HEK293 (cell line): Measurements from ENCODE around the gene PNPLA2.

Experiments
- CTCF ChIA-PET: fragments of 350-600 bp; formaldehyde crosslinking; extraction: SDS; loops from one replicate; lab custom pipeline; 2021; ENCODE audit warnings: antibody characterized with exemption; lab: Yijun Ruan, JAX
- POLR2A ChIA-PET: fragments of 300-600 bp; formaldehyde crosslinking; extraction: SDS; loops from one replicate; lab custom pipeline; 2020; ENCODE audit warnings: antibody characterized with exemption, inconsistent platforms; lab: Yijun Ruan, JAX
- H3K27ac ChIP-seq: fragments of 200-500 bp; sonication (Bioruptor generic); 2 replicates; pipeline ENCODE4 v1.5.1; 2014; ENCODE audit warnings: low read depth, low read length, control low read depth, inconsistent platforms; ENCODE audit errors: extremely low read depth
- H3K36me3 ChIP-seq, 2 experiments: fragments of 200-500 bp in 1 of 2; sonication (Bioruptor generic) in 1 of 2; 1 replicate in 1 of 2; 2 replicates in 1 of 2; pipeline ENCODE4 v1.5.1; 2014 to 2017; ENCODE audit warnings: inconsistent platforms in 2 of 2, low read length in 2 of 2; ENCODE audit not compliant: control insufficient read depth in 2 of 2, insufficient read depth in 1 of 2
- H3K4me1 ChIP-seq: fragments of 200-500 bp; sonication (Bioruptor generic); 2 replicates; pipeline ENCODE4 v1.5.1; 2014; ENCODE audit warnings: mild to moderate bottlenecking, low read length, inconsistent platforms; ENCODE audit not compliant: control insufficient read depth, insufficient read depth
- H3K4me3 ChIP-seq: 2 replicates; pipeline ENCODE4 v1.5.1; 2011; ENCODE audit warnings: low read depth, mild to moderate bottlenecking, control low read depth, low read length, moderate library complexity
- H3K9me3 ChIP-seq: fragments of 200-500 bp; sonication (Bioruptor generic); 2 replicates; pipeline ENCODE4 v1.5.1; 2014; ENCODE audit warnings: low read depth, low read length, inconsistent platforms; ENCODE audit not compliant: control insufficient read depth, insufficient read depth
- FEZF1 ChIP-seq: fragments of 450-650 bp; formaldehyde crosslinking; IDR thresholded peaks from 2 replicates; pipeline ENCODE4 v1.5.1; 2016; ENCODE audit warnings: missing biosample characterization, missing genetic modification characterization
- GLIS1 ChIP-seq: fragments of 450-650 bp; formaldehyde crosslinking; IDR thresholded peaks from 2 replicates; pipeline ENCODE4 v1.5.1; 2016; ENCODE audit warnings: missing biosample characterization, missing genetic modification characterization
- KLF17 ChIP-seq: fragments of 450-650 bp; formaldehyde crosslinking; IDR thresholded peaks from 2 replicates; pipeline ENCODE4 v1.5.1; 2016; ENCODE audit warnings: missing biosample characterization, missing genetic modification characterization
- PRDM4 ChIP-seq: fragments of 450-650 bp; formaldehyde crosslinking; IDR thresholded peaks from 2 replicates; pipeline ENCODE4 v1.5.1; 2017; ENCODE audit warnings: missing biosample characterization, missing genetic modification characterization
- ZBTB20 ChIP-seq: fragments of 450-650 bp; formaldehyde crosslinking; IDR thresholded peaks from 2 replicates; pipeline ENCODE4 v1.5.1; 2016; ENCODE audit warnings: missing biosample characterization, missing genetic modification characterization
- ZEB2 ChIP-seq: fragments of 450-650 bp; formaldehyde crosslinking; IDR thresholded peaks from 2 replicates; pipeline ENCODE4 v1.5.1; 2016; ENCODE audit warnings: missing biosample characterization, missing genetic modification characterization
- ZFP69B ChIP-seq: fragments of 450-650 bp; formaldehyde crosslinking; IDR thresholded peaks from 2 replicates; pipeline ENCODE4 v1.5.1; 2016; ENCODE audit warnings: missing biosample characterization, missing genetic modification characterization
- ZNF223 ChIP-seq: fragments of 450-650 bp; formaldehyde crosslinking; IDR thresholded peaks from 2 replicates; pipeline ENCODE4 v1.5.1; 2016; ENCODE audit warnings: missing biosample characterization, missing genetic modification characterization
- ZNF23 ChIP-seq: fragments of 450-650 bp; formaldehyde crosslinking; IDR thresholded peaks from 2 replicates; pipeline ENCODE4 v1.5.1; 2016; ENCODE audit warnings: missing biosample characterization, missing genetic modification characterization, borderline replicate concordance
- ZNF335 ChIP-seq: fragments of 450-650 bp; formaldehyde crosslinking; conservative IDR thresholded peaks from 2 replicates; pipeline ENCODE4 v1.5.1; 2016; ENCODE audit warnings: missing biosample characterization, missing genetic modification characterization
- ZNF354C ChIP-seq: fragments of 450-650 bp; formaldehyde crosslinking; IDR thresholded peaks from 2 replicates; pipeline ENCODE4 v1.5.1; 2016; ENCODE audit warnings: missing biosample characterization, missing genetic modification characterization, low read depth, borderline replicate concordance
- ZNF610 ChIP-seq: fragments of 450-650 bp; formaldehyde crosslinking; IDR thresholded peaks from 2 replicates; pipeline ENCODE4 v1.5.1; 2016; ENCODE audit warnings: missing biosample characterization, missing genetic modification characterization, borderline replicate concordance
- ZNF629 ChIP-seq: fragments of 450-650 bp; formaldehyde crosslinking; IDR thresholded peaks from 2 replicates; pipeline ENCODE4 v1.5.1; 2017; ENCODE audit warnings: missing biosample characterization, missing genetic modification characterization
- ZNF76 ChIP-seq: fragments of 450-650 bp; formaldehyde crosslinking; IDR thresholded peaks from 2 replicates; pipeline ENCODE4; 2016; ENCODE audit warnings: low read depth, missing biosample characterization, missing genetic modification characterization, borderline replicate concordance
- ZNF843 ChIP-seq: fragments of 450-650 bp; formaldehyde crosslinking; IDR thresholded peaks from 2 replicates; pipeline ENCODE4 v1.5.1; 2016; ENCODE audit warnings: missing biosample characterization, missing genetic modification characterization
- TF ChIP-seq, protein P1 (sequence below): fragments of 450-650 bp; formaldehyde crosslinking; IDR thresholded peaks from 2 replicates; pipeline ENCODE4 v1.5.1; 2016; ENCODE audit warnings: missing biosample characterization, missing genetic modification characterization
- TF ChIP-seq, protein P2 (sequence below): fragments of 450-650 bp; formaldehyde crosslinking; IDR thresholded peaks from 2 replicates; pipeline ENCODE4 v1.5.1; 2016; ENCODE audit warnings: missing biosample characterization, missing genetic modification characterization
- TF ChIP-seq, protein P3 (sequence below): fragments of 450-650 bp; formaldehyde crosslinking; IDR thresholded peaks from 2 replicates; pipeline ENCODE4 v1.5.1; 2016; ENCODE audit warnings: missing biosample characterization, missing genetic modification characterization, low read depth
- TF ChIP-seq, protein P4 (sequence below): fragments of 450-650 bp; formaldehyde crosslinking; IDR thresholded peaks from 2 replicates; pipeline ENCODE4 v1.5.1; 2016; ENCODE audit warnings: missing biosample characterization, missing genetic modification characterization
- TF ChIP-seq, protein P5 (sequence below): fragments of 450-650 bp; IDR thresholded peaks from 2 replicates; pipeline ENCODE4 v1.5.1; 2018; ENCODE audit warnings: missing biosample characterization, mild to moderate bottlenecking, missing genetic modification characterization
- TF ChIP-seq, protein P6 (sequence below): fragments of 450-650 bp; formaldehyde crosslinking; IDR thresholded peaks from 2 replicates; pipeline ENCODE4 v1.5.1; 2017; ENCODE audit warnings: missing biosample characterization, missing genetic modification characterization

The PNPLA2 gene

GRCh38 chr11:803467-803742 lies 15.3 kb upstream of the PNPLA2 start (continued):
- TF ChIP-seq ZNF843 (tag by site-specific recombination) (no peak), ZNF23 (no peak), GLIS1 (tag by site-specific recombination) (no peak), PRDM4 (tag by site-specific recombination) (no peak)
- TF ChIP-seq, protein P1, sequence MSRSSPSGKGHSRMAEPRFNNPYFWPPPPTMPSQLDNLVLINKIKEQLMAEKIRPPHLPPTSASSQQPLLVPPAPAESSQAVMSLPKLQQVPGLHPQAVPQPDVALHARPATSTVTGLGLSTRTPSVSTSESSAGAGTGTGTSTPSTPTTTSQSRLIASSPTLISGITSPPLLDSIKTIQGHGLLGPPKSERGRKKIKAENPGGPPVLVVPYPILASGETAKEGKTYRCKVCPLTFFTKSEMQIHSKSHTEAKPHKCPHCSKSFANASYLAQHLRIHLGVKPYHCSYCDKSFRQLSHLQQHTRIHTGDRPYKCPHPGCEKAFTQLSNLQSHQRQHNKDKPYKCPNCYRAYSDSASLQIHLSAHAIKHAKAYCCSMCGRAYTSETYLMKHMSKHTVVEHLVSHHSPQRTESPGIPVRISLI (tag by site-specific recombination): no peak

DNA sequence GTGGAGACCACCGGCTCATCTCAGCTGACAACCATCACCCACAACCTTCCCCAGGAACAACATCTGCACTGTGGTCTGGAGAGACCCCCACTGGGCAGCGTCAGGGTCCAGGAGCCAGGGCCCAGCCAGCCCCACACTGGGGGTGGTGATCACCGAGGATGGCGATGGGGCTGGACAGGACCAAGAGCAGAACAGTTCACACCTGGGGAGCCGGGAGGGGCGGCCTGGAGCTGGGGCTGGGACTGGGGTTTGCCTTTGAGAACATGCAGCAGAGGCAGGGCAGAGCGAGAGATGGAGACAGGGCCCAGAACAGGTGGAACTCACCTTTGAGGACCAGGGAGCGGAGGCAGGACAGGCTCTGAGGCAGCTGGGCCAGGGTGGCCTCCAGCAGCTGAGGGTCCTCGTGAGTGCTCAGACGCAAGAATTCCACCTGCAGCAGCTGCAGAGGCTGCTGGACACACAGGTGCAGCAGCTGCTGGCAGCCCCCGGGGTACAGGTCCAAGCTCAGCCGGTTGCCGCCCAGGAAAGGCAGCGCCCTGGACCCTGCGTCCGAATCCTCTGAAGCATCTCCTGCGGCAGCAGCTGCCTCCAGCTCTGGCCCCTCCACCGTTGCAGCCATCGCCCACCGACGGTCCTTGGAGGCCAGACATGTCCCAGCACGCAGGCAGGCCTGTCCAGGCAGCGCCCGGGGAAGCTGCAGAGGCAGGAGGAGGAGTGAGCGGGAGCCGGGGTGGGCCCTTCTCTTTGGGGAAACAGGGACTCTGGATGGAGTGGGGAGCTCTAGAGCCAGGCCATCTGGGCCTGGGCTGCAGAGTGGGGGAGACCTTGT lies 14.7 kb upstream of the PNPLA2 start:
- Histone ChIP-seq H3K27ac (peak overlapping the region; percentile 81), H3K4me3 (peak overlapping the region; percentile 60), H3K4me1 (no peaks in the 10 kb centered on the region), H3K9me3 (no peaks in the 10 kb centered on the region), H3K36me3 (peaks cover 0 to 52% of the 10 kb centered on the region in 2 experiments; a peak in 1 of 3 replicates)
- CTCF ChIA-PET: interaction anchor here (1.0 to 1.1 kb wide), 2 partner anchors 15 to 35 kb away, joined by 3 read pairs; no protein-coding TSS in a partner anchor
- POLR2A ChIA-PET: interaction anchor here (0.6 to 5.2 kb wide), 5 partner anchors 14 to 588 kb away, joined by 3 to 42 read pairs (median 3); partner anchors contain the start of gene PNPLA2
- TF ChIP-seq, protein P2, sequence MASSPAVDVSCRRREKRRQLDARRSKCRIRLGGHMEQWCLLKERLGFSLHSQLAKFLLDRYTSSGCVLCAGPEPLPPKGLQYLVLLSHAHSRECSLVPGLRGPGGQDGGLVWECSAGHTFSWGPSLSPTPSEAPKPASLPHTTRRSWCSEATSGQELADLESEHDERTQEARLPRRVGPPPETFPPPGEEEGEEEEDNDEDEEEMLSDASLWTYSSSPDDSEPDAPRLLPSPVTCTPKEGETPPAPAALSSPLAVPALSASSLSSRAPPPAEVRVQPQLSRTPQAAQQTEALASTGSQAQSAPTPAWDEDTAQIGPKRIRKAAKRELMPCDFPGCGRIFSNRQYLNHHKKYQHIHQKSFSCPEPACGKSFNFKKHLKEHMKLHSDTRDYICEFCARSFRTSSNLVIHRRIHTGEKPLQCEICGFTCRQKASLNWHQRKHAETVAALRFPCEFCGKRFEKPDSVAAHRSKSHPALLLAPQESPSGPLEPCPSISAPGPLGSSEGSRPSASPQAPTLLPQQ (tag by site-specific recombination): peak; percentile 82
- TF ChIP-seq GLIS1 (tag by site-specific recombination): no peak
- peak; percentile 85 for TF ChIP-seq ZFP69B (tag by site-specific recombination)
- TF ChIP-seq ZNF629: 0 out of 2 replicates have a peak, but pooled peaks have one; percentile 32
- TF ChIP-seq ZNF223 (tag by site-specific recombination): no peak
- TF ChIP-seq, protein P3, sequence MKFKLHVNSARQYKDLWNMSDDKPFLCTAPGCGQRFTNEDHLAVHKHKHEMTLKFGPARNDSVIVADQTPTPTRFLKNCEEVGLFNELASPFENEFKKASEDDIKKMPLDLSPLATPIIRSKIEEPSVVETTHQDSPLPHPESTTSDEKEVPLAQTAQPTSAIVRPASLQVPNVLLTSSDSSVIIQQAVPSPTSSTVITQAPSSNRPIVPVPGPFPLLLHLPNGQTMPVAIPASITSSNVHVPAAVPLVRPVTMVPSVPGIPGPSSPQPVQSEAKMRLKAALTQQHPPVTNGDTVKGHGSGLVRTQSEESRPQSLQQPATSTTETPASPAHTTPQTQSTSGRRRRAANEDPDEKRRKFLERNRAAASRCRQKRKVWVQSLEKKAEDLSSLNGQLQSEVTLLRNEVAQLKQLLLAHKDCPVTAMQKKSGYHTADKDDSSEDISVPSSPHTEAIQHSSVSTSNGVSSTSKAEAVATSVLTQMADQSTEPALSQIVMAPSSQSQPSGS (tag by site-specific recombination): no peak
- peak; percentile 80 for TF ChIP-seq ZBTB20 (tag by site-specific recombination)
- TF ChIP-seq, protein P4, sequence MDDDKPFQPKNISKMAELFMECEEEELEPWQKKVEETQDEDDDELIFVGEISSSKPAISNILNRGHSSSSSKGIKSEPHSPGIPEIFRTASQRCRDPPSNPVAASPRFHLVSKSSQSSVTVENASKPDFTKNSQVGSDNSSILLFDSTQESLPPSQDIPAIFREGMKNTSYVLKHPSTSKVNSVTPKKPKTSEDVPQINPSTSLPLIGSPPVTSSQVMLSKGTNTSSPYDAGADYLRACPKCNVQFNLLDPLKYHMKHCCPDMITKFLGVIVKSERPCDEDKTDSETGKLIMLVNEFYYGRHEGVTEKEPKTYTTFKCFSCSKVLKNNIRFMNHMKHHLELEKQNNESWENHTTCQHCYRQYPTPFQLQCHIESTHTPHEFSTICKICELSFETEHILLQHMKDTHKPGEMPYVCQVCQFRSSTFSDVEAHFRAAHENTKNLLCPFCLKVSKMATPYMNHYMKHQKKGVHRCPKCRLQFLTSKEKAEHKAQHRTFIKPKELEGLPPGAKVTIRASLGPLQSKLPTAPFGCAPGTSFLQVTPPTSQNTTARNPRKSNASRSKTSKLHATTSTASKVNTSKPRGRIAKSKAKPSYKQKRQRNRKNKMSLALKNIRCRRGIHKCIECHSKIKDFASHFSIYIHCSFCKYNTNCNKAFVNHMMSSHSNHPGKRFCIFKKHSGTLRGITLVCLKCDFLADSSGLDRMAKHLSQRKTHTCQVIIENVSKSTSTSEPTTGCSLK (tag by site-specific recombination): no peak
- 0 out of 2 replicates have a peak, but pooled peaks have one; percentile 14 for TF ChIP-seq ZEB2 (tag by site-specific recombination)
- TF ChIP-seq, protein P5, sequence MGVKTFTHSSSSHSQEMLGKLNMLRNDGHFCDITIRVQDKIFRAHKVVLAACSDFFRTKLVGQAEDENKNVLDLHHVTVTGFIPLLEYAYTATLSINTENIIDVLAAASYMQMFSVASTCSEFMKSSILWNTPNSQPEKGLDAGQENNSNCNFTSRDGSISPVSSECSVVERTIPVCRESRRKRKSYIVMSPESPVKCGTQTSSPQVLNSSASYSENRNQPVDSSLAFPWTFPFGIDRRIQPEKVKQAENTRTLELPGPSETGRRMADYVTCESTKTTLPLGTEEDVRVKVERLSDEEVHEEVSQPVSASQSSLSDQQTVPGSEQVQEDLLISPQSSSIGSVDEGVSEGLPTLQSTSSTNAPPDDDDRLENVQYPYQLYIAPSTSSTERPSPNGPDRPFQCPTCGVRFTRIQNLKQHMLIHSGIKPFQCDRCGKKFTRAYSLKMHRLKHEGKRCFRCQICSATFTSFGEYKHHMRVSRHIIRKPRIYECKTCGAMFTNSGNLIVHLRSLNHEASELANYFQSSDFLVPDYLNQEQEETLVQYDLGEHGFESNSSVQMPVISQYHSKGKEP: peak; percentile 26; the same call in 1 of the 2 replicates
- no peak for TF ChIP-seq ZNF610 (tag by site-specific recombination)
- no peak for TF ChIP-seq ZNF354C
- TF ChIP-seq, protein P6, sequence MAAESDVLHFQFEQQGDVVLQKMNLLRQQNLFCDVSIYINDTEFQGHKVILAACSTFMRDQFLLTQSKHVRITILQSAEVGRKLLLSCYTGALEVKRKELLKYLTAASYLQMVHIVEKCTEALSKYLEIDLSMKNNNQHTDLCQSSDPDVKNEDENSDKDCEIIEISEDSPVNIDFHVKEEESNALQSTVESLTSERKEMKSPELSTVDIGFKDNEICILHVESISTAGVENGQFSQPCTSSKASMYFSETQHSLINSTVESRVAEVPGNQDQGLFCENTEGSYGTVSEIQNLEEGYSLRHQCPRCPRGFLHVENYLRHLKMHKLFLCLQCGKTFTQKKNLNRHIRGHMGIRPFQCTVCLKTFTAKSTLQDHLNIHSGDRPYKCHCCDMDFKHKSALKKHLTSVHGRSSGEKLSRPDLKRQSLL (tag by site-specific recombination): no peak
- 0 out of 2 replicates have a peak, but pooled peaks have one; percentile 16 for TF ChIP-seq KLF17 (tag by site-specific recombination)
- TF ChIP-seq ZNF76 (tag by site-specific recombination): no peak
- no peak for TF ChIP-seq FEZF1
- 0 out of 2 replicates have a peak, but pooled peaks have one; percentile 29 for TF ChIP-seq ZNF335 (tag by site-specific recombination)
